Type B pancreatic cell (in vitro differentiated cells): ENCODE data around the gene ZFAND2A. TPM values are rescaled to one million over a fixed set of nuclear protein-coding genes. Genes with fewer than 3 reads are reported as not detected.

ENCODE experiments used
- DNase-seq: peaks from one replicate; pipeline ENCODE4 v3.0.0; 2021; ENCODE audit warnings: mixed read lengths; ENCODE audit not compliant: unreplicated experiment; ENCODE audit errors: extremely low spot score
- H3K27ac Mint-ChIP-seq: 2 replicates; pipeline ENCODE4 v1.8.0; 2021; ENCODE audit warnings: mild to moderate bottlenecking, mixed read lengths
- H3K27me3 Mint-ChIP-seq: 2 replicates; pipeline ENCODE4 v1.8.0; 2021; ENCODE audit warnings: mixed read lengths
- H3K36me3 Mint-ChIP-seq: 2 replicates; pipeline ENCODE4 v1.8.0; 2021; ENCODE audit warnings: mixed read lengths
- H3K4me1 Mint-ChIP-seq: one replicate; pipeline ENCODE4 v1.8.0; 2021; ENCODE audit warnings: mixed read lengths; ENCODE audit not compliant: unreplicated experiment
- H3K4me3 Mint-ChIP-seq: 2 replicates; pipeline ENCODE4 v1.8.0; 2021; ENCODE audit warnings: mild to moderate bottlenecking, mixed read lengths
- H3K9me3 Mint-ChIP-seq: 2 replicates; pipeline ENCODE4 v1.8.0; 2021; ENCODE audit warnings: mixed read lengths
- CTCF ChIP-seq: fragments of 200-600 bp; sonication (generic); conservative IDR thresholded peaks from 2 replicates; pipeline ENCODE4 v1.5.0; 2021; ENCODE audit warnings: antibody characterized with exemption, mild to moderate bottlenecking
- total RNA-seq: library from RNA; stranded (reverse); gene quantifications from 2 replicates; pipeline ENCODE4 v1.2.1, GENCODE V29; 2021; ENCODE audit warnings: low replicate concordance

The ZFAND2A gene
- total RNA-seq, 1 donor from 2014 or later: 16.1 TPM

- Mint-ChIP-seq H3K36me3 (no peaks in the 10 kb centered on the region), H3K4me3 (no peak overlapping the region), H3K27ac (no peak overlapping the region), H3K27me3 (no peaks in the 10 kb centered on the region), H3K9me3 (no peaks in the 10 kb centered on the region), H3K4me1 (peaks cover 11% of the 10 kb centered on the region)
- no peak for TF ChIP-seq CTCF
- no peak for DNase-seq
Measured at GRCh38 chr7:1154172-1154739, 5.7 kb downstream of the ZFAND2A start.

- no peak for TF ChIP-seq CTCF
- Mint-ChIP-seq H3K9me3 (no peaks in the 10 kb centered on the region), H3K36me3 (no peaks in the 10 kb centered on the region), H3K4me1 (no peaks in the 10 kb centered on the region), H3K27me3 (no peaks in the 10 kb centered on the region), H3K4me3 (no peak overlapping the region), H3K27ac (no peak overlapping the region)
- no peak for DNase-seq
Measured at GRCh38 chr7:1152492-1152891, 7.5 kb downstream of the ZFAND2A start.

GRCh38 chr7:1151653-1152425, 8.2 kb downstream of the ZFAND2A start:
- no peak for TF ChIP-seq CTCF
- DNase-seq: no peak
- H3K27ac Mint-ChIP-seq: no peak overlapping the region
- H3K36me3 Mint-ChIP-seq: no peaks in the 10 kb centered on the region
- H3K9me3 Mint-ChIP-seq: no peaks in the 10 kb centered on the region
- H3K4me3 Mint-ChIP-seq: no peak overlapping the region
- no peaks in the 10 kb centered on the region for H3K4me1 Mint-ChIP-seq
- no peaks in the 10 kb centered on the region for H3K27me3 Mint-ChIP-seq

GRCh38 chr7:1151156-1151555, 8.8 kb downstream of the ZFAND2A start:
- H3K4me3 Mint-ChIP-seq: no peak overlapping the region
- TF ChIP-seq CTCF: no peak

GRCh38 chr7:1150400-1151002, 9.5 kb downstream of the ZFAND2A start:
- Mint-ChIP-seq H3K36me3 (no peaks in the 10 kb centered on the region), H3K27me3 (no peaks in the 10 kb centered on the region), H3K4me1 (no peaks in the 10 kb centered on the region), H3K9me3 (no peaks in the 10 kb centered on the region), H3K27ac (no peak overlapping the region), H3K4me3 (no peak overlapping the region)
- no peak for TF ChIP-seq CTCF
- no peak for DNase-seq

More at GRCh38 chr7:1151156-1151555, 8.8 kb downstream of the ZFAND2A start:
- H3K36me3 Mint-ChIP-seq: no peaks in the 10 kb centered on the region
- no peaks in the 10 kb centered on the region for H3K27me3 Mint-ChIP-seq
- H3K9me3 Mint-ChIP-seq: no peaks in the 10 kb centered on the region
- no peak overlapping the region for H3K27ac Mint-ChIP-seq
- no peaks in the 10 kb centered on the region for H3K4me1 Mint-ChIP-seq
- no peak for DNase-seq
